ENCODE measurements around the gene FLOT2.
"Not testable (repeated sequence)": the region's sequence is repeated elsewhere in the genome, so short reads cannot be mapped to it uniquely, and the experiment has no call there.

Gene FLOT2

DNA sequence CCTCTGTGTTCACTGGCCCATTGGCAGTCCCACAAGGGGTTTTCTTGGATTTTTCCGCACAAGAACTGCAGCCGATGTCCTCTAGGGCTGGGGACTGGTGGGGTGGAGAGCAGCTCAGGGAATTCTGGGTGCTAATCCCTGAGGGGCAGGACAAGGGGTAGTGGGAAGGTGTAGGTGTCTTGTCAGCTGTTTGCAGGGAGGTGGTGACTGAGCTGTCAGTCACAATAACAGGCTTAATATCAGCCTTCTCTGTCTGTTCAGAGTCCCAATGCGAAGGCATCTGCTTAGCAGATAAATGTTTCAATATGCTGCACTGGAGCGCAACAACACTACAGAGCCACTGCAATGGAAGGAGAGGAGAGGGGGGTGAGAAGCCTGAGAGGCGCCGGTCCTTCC lies 15.4 kb upstream of the FLOT2 start:
- DNase-seq, result no peak

DNA sequence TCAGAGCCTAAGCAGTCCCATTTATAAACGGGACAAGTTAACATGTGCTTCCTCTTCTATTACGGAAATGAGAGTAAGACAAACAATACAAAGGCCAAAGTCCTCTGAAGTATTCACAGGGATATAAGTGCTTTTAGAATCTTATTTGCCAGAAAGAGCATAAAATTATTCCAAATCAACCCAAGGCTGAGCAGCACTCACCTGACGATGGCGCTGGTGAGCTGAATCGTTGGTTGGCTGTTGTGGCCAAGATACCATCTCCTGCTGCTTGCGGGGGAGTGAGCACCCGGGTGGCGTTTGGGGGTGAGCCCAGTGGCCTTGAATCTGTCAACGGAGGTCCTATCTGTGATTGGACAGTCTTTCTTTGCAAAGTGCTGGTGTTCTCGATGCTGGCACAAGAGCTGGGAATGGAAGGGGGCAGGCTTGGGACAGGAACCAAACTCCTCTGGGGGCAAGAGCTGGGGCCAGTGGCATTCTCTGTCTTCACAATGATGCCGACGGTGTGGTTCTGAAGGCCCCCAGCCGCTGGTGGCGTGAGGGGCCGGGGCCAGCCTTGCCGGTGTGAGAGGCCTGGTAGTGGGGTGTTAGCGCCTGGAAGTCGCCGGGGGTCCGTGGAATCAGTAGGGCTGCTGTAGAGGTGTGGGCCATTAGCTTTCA lies 14.9 kb upstream of the FLOT2 start:
- DNase-seq, result no peak

DNA sequence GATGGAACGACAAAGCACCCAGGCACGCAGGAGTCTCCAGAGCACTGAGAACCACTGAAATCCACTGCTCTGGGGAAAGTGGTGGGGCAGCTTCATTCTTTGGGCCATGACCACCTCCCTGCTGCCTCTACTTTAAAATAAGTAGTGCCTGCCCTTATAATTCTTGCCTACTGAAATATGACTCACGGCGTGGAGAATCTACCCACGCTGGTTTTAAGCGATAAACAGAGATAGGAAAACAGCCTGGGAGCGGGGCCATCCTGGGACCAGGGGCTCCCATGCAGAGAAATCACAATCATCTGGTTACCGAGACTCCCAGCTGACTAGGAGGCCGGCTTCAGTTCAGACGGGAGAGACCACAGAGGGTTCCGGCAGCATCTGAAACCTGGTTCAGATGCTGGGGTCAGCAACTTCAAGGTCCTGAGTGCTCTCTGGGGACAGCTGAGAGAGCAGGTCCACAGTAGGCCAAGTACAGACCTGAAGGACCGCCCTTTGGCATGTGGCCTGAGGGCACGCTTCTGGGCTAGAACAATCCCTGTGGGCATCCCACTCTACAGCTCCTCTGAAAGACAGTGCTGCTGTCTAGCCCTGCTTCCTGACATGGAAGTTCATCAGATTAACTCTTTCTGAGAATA lies 14.0 kb upstream of the FLOT2 start:
- no peak for DNase-seq

DNA sequence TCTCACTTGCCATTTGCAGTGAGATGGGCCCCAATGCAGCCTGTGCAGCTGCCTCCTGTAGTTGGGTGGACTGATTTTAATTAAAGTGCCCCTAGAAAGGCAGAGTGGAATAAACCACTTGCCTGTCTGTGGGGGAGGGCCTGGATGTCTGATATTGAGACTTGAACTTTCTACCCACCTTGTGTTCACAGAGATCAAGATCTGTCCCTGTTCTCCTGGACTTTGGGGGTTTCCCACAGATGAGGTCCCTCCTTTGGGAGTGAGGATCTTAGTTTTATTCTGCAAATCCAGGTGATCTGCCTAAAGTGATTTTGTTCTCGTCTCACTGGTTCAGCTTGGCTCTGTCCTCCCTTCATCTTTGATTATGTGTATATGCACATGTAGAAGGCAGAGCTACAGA lies 13.0 kb upstream of the FLOT2 start:
- peak; percentile 28 for DNase-seq

DNA sequence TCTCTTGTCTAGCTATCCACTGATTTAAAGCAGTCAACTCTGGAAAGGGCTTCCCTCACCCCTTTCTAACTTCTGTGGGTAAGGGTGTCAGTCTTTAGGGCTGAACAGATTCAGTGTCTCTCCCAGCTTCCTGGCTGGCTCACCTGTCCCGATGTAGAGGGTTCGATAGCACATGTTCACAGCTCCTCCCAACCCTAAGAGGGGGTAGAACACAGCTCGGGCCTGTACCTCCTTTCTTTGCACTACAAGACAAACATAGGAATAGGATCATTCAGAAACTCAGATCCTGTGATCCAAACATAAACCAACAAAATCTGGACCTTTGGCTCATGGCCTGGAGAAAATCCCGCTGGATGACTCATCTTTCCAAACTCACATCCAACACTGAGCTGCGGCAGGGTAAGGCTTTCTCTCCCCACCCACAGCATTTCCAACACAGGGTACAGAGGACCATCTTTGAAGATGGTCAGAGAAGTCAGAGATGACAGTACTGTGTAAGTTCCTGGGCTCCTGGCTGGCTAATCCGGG lies 11.2 kb upstream of the FLOT2 start:
- peak; percentile 17 for DNase-seq

DNA sequence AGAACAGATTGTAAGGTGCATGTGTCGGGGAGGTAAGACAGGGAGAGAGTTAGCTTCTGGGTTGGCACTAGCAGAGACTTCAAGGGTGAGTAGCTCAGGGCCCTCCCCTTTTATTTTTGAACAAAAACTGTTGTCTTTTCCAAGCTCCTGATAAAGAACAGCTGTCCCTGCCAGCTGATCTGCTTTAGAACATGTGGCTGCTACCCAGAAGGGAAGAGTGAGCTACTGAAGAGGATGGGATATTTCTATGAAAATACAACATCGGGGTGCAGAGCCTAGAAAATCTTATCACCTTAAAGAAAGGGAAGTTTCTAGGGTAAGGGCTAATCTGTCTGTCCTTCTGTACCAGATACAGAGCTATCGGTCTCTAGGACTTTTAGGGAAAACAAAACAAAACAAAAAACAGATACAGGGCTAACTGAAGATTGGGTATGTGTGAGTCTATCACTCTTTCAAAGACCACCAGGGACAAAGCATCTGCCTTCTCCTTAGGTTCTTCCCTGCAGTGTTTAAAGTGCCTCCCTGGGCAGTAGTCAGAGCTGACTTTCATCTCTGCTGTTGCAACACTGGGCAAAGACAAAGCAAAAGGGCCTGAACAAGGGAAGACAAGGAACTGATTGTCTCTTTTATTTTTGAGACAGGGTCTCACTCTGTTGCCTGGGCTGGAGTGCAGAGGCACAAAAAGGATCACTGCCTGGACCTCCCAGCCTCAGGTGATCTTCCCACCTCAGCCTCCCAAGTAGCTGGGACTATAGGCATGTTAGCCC lies 10.4 kb upstream of the FLOT2 start:
- DNase-seq, result no peak

DNA sequence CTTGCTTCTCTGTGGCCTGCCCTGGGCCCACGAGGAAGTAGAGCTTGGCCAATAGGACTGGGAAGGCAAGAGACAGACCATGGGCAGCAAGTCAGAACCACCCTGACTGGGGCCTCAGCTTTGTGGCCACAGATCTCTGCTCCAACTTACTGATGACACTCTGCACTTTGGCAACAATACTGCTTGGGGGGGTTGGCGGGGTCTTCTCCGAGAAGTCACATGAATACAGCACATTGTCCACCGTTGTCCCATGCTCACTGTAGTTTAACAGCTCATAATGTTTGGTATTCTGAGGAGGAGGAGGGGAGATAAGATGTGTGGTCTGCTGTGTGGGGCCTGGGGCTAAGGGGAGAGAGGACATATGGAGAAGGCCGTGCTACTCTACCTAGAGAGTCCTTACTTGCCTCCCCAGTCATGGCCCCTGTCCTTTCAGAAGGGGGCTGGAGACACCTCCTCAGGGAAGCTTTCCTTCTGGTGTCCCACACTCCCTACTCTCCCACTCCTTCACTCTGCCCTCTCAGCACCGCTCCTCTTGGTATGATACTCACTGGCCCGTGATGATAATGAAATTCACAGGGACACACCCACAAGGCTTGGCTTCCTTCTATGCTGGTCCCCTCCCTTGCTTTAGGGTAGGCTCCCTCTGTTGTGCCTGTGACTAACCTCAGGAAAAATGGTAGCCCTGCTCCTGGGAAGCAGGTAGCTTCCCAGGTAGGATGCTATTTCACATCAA lies 9.3 kb upstream of the FLOT2 start:
- DNase-seq, result no peak

DNA sequence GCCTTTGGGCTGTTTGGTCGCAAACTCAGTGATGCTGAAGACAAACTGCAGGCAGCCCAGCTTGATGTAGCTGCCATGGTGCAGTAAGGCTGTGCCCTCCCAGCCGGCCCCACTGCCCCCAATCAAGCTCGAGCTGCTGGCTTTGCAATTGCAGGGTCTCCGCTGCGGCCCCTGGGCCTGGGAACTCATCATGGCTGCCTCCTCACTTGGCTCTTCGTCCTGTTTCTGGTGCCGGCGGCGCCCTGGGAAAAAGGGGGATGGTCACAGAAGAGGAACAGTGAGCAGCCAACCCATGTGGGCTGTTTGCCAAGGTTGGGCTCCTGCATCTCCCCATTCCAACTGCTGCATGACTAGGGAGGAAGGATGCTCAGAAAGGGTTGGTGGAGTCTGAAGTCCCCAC lies 8.7 kb upstream of the FLOT2 start:
- DNase-seq, result no peak

DNA sequence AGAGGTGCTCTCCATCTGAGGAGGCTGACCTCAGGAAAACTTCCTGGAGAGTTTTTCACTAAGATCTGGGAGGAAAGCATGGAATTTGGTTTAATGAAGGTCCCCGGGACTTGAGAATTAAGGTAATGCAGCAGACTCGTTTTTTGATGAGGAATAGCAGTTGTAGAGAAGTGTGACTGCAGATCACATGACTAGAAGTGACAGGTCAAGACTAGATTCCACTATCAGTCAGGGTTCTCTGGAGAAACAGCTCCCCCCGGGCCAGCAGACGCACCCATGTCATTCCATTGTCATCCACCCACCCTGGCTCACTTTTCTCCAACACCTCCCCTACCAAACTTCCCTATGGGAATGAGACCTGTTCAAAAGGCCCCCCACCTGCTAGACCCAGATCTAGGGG lies 7.3 kb upstream of the FLOT2 start:
- DNase-seq, result no peak

DNA sequence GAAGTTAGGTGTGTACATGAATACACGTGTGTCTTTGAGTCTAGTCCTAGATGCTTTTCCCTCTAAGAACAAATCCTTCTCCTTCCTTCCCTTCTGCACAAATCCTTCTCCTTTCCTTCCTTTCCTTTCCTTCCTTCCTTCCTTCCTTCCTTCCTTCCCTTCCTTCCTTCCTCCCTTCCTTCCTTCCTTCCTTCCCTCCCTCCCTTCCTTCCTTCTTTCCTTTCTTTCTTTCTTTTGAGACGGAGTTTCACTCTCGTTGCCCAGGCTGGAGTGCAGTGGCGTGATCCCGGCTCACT lies 6.0 kb upstream of the FLOT2 start:
- not testable (repeated sequence) for DNase-seq

DNA sequence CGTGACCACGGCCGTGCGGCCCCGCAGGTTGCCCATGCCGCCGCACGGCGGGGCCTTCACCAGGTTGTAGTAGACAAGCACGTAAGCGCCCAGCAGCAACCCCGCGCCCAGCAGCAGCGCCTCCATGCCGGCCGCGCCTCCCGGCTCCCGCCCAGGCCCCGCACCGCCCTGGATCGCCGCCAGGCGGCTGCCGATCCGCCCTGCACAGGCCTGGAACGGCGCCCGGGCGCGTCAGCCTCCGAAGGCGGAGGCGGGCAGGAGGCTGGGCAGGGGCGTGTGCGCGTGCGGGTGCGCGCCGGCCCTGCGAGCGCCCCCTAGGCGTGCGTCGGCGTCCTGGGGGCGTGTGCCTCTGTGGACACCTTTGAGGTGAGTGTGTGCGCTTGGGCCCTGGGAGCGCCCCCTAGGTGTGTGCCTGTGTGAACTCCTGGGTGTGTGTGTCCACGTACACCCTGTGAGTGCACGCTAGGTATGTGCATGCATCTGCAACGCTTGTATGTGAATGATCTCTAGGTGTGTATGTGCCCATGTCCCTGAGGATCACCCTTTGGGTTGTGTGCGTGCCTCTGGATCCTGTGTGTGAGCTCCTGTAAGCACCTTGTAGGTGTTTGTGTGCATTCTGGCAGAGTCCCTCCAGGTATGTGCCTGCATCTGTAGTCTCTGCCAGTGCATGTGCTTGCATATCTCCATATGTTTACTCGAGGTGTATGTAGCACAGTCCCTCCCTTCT lies 5.4 kb upstream of the FLOT2 start, which contains the start of gene DHRS13:
Gene DHRS13 (minus strand): TSS at position 261 of the 727 bp plus-strand sequence. CDS start 135 bp downstream, at position 126.
- DNase-seq, result peak; percentile 98

DNA sequence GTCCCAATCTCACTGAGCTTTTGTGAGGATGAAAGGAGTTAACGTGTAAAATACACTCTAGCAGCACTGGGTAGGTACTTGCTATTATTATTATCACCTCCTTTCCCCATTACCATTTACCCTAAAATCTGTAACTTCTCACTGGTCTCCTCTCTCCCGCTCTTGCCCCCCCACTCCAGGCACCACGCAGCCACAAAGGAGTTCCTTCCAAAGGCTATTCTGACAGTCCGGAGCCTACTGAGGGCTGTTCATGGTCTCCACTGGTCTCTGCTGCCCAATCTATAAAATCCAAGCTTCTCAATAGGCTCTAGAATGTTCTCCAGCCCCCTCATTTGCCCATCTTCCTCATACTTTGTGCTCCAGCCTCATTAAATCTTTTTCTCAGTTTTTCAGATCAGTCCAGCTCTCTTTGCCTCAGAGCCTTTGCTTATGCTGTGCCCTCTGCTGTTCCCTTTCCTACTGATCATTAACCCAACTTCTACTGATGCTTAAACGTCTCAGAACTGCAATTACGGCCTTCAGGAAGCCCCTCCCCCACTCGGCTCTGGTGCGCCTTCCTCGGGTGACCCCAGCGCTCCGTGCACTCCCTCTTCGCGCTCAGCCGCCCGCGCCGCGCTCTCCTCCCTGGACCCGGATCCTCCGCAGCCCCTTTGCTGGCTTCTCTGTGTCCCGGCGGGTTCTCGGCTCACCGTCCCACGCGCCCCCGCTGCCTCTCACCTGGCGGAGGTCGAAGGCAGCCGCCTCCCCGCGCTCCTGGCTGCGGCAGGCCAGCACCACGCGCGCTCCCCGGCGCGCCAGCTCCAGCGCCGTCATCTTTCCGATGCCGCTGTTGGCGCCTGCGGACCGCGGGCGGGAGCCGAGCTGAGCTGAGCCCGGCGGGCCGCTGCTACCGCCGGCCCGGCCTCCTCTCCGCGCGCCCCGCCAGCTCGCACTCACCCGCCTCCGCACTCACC lies 4.6 kb upstream of the FLOT2 start:
- peak; percentile 83 for DNase-seq

DNA sequence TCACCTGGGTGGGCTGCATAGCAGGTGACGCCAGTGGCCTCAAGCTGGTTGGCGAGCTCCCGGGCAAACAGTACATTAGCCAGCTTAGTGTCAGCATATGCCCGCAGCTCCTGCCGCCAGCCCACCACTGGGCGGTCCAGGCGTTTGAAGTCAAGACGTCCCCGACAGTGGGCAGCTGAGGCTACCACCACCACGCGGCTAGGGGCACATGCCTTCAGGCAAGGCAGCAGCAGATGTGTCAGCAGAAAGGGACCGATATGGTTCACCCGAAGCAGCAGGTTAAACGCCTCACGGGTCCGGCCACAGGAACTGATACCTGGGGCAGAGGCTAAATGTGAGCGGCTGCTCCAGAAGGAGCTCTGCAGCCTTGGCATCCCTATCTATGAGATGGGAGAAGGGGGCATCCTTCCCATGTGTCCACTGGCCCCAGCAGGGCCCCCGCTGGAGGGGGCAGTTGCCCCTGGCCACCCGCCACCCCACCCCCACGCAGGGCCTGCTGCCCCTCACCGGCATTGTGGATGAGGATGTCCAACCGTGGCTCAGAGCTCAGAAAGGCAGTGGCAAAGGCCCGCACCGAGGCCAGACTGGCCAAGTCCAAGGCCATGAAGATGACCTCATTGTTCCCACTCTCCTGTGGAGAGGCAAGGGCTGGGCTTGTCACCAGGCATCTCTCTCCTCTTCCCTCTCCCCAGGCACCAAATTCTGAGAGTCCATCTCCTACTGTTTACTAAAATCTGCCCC lies 3.6 kb upstream of the FLOT2 start:
- peak; percentile 61 for DNase-seq

DNA sequence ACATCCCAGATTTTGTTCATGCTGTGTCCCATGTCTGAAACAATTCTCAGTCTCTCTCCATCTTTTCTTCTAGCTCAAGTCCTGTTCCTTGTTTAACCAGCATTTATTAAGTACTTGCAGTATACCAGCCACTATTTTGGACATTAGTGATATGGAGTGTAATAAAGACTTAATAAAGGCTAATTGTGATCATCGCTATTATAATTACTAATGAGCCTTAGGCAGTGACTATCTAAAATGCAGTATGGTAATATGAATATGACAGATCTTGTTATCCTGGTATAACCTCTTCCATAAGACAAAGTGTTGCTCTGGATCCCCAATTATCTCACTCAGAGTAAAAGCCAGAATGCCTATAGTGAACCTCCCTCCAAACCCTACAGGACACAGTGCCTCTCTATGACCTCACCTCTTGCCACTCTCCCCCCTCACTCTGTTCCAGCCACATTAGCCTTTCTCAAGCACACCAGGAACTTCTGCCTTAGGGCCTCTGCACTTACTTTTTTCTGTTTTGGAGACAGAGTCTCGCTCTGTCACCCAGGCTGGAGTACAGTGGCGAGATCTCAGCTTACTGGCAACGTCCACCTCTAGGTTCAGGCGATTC lies 1.8 kb upstream of the FLOT2 start:
- peak; percentile 10 for DNase-seq

DNA sequence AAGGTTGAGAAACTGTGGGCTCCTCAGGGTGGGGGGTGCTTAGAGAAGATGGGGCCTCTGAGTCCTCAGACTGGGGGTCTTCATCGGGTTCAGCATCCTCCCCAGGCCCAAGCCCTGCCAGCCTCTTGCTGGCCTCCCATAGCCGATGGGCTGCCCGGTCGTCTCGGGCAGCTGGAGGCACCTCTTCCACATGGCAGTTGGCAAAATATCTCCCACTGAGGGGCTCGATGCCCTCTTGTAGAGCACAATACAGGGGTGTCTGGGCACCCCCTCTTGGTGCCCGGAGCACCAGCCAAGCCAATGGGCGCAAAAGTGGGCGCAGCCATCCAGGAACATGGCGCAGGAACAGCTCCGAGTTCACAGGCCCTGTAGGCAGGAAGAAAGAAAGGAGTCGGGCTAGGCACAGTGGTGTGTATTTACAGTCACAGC lies 1.0 kb upstream of the FLOT2 start:
- peak; percentile 58 for DNase-seq

DNA sequence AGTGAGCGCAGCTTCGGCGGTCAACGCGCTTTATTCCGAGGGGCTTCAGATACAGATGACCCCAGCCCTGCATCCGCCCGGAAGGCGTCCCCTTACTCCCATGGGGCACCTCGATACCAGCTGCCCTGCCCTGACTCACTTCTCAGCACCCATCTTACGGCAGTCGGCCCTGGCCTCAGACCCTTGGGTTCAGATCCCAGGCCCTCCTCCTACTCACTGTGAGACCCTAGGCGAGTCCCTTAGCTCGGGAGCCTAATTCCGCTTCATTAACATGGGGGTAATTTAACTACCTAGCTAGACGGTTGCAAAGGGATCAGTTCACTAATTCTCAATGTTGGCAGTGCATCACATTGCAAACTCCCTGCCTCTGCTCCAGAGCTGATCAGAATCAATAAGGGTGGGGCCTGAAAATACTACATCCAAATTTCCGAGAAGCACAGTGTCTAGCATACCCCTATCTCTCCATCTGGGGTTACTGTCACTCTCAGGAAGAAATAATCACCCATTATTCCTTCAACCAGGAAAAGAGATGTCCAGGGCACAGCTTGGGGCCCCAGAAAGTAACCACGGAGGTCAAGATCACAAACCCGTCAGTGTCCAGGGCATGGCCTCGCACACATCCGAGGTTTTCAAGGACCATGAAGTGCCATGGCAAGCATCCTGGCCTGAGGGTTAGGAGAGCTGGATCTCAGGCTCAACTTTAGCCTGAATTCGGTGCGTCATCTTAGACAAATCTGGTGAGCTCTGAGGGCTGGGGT lies 415 bp upstream of the FLOT2 start:
- peak; percentile 83 for DNase-seq

DNA sequence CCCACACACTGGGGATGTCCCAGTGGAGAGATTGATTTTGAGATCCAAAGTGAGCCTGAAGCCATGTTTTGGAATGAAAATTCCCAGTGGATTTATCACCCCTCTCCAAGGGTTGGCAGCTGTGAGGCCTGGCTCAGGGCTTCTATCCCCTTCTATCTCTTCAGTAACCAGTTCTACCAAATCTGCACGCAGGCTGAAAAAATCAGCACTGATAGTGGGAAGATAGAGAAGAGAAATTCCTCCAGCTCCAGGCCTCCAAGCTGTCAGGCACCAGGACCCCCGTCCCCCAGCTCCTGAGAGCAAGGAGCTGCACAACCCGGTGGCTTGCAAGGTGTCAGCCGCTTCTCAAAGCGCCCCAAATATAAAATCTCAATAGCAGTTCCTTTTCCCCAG lies 1.0 kb downstream of the FLOT2 start:
- no peak for DNase-seq

DNA sequence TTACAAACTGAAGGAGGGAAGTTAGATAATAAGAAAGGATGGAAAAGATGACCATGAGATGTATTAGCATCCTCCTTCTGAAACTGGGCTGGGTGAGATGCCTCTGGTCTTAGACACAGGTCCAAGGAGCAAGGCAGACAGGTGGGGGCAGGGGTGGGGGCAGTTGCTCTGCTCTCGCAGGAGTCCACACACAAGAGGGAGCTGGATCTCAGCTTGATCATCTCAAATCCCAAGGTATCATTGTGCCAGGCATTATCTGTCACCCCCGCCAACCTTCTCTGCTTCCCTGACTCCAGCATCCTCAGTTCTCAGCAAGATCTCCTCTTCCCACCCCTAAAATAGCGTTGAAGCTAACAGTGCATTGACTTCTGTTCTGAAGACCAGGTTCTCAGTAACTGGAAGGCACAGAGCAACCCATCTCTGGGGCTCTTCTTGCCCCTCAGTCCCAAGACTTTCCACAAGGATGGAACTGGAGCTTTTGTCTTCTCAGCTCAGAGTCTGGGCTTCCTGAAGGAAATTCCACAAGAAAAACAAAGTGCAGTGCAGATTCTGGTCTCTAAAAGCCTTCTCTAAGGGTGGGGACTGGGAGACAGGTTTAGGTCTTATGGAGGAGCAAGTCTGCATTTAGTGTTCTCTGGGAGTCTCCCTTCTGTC lies 1.6 kb downstream of the FLOT2 start:
- no peak for DNase-seq

Data from activated effector memory CD4-positive, alpha-beta T cell treated with anti-CD3 and anti-CD28 coated beads, Interleukin-2, amount 50 U/mL, for 16 hours (primary cell).